Measurements from ENCODE around the gene MSTO1.

- TF ChIP-seq CTCF (conservative IDR thresholded peaks at IDR 0.05; ENCODE audit: low read depth, low read length) (no peak), RAD21 (IDR thresholded peaks at IDR 0.05; ENCODE audit: low read length) (no peak), MAFK (IDR thresholded peaks at IDR 0.05; ENCODE audit: low read depth, low read length) (no peak)
Measured at GRCh38 chr1:155652951-155653350, 42.9 kb downstream of the MSTO1 start.

Data from IMR-90 (cell line).